Measurements from ENCODE around the gene ATP2B2.

ATP2B2 gene

GRCh38 chr3:10551139-10551538 is 45.8 kb upstream of the ATP2B2 start:
- no peak overlapping the region for H3K4me3 ChIP-seq (ENCODE audit: low read length)
- DNase-seq (ENCODE audit: low read depth) = no peak
- no peak for TF ChIP-seq CTCF (IDR thresholded peaks at IDR 0.05; ENCODE audit: insufficient read depth, low read depth, low read length, missing control alignments)

DNA sequence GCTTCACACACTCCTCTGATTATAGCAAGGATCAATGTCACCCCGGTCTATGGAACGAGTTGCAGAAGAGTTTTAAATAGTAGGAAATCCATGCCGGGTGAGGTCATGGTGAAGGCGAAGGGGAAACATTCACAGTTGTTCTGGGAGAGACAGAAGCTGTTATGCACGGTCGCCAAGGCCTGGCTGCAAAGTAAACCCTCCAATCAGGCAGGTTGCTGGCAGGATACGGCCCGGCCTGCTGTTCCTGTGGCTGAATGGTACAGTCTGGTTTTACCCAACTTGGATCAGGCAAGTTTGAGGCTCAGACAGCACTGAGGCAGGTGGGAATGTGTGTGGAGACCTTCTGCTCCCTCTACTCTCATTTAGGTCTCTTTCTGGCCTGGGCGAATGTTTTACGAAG is 45.3 kb upstream of the ATP2B2 start:
- no peak overlapping the region for H3K4me3 ChIP-seq (ENCODE audit: low read length)
- no peak for DNase-seq (ENCODE audit: low read depth)
- no peak for TF ChIP-seq CTCF (IDR thresholded peaks at IDR 0.05; ENCODE audit: insufficient read depth, low read depth, low read length, missing control alignments)

- DNase-seq (ENCODE audit: low read depth) = no peak
- no peak for TF ChIP-seq CTCF (IDR thresholded peaks at IDR 0.05; ENCODE audit: insufficient read depth, low read depth, low read length, missing control alignments)
- no peak overlapping the region for H3K4me3 ChIP-seq (ENCODE audit: low read length)
These were observed 44.3 kb upstream of the ATP2B2 start for GRCh38 chr3:10549617-10550230.

DNA sequence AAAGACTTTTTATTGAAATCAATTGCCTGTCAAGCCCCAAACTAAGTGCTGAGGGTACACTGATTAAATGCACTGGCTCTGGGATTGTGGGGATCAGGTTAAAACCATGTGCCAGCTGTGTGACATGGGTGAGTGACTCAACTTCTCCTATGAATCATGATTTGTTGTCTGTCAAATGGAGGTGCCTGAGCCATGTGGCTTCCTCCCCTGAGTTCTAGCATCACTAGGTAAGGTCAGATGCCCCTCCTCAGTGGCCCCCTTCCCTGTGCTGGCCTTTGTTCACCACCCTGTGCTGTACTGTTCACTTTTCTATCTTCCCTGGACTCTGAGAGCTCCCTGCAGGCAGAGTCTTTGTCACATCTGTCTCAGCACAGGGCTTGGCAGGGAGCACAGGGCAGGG is 43.6 kb upstream of the ATP2B2 start:
- H3K4me3 ChIP-seq (ENCODE audit: low read length) = no peak overlapping the region
- no peak for TF ChIP-seq CTCF (IDR thresholded peaks at IDR 0.05; ENCODE audit: insufficient read depth, low read depth, low read length, missing control alignments)
- DNase-seq (ENCODE audit: low read depth) = peak; percentile 58

- TF ChIP-seq CTCF (IDR thresholded peaks at IDR 0.05; ENCODE audit: insufficient read depth, low read depth, low read length, missing control alignments) = no peak
- H3K4me3 ChIP-seq (ENCODE audit: low read length) = no peak overlapping the region
- DNase-seq (ENCODE audit: low read depth) = no peak
These were observed 42.7 kb upstream of the ATP2B2 start for GRCh38 chr3:10547841-10548783.

DNA sequence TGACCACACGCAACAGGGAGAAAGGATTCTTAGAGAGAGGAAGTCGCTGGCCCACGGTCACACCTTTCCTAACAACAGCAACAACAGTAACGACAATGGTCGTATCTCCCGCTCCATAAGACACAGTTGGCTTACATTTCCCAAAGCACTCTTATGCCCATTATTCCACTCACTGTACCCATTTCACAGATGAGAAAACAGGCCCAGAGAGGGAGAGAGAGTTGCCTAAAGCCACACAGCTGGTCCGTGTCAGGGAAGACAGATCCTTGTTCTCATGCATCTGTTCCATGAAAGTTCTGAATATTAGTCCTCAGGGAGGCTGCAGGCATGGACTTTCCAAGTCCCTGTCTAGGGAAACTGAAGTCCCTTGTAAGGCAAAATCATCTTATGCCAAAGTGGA is 42.0 kb upstream of the ATP2B2 start:
- no peak overlapping the region for H3K4me3 ChIP-seq (ENCODE audit: low read length)
- DNase-seq (ENCODE audit: low read depth) = no peak
- TF ChIP-seq CTCF (IDR thresholded peaks at IDR 0.05; ENCODE audit: insufficient read depth, low read depth, low read length, missing control alignments) = no peak

Measured in epithelial cell of esophagus (primary cell).